Loucy (cell line): ENCODE data around the gene ACVR1B.

Experiments used
- H2AFZ ChIP-seq: fragments of 200-600 bp; sonication (generic); 2 replicates; pipeline ENCODE4 v1.6.0; 2016; ENCODE audit warnings: antibody characterized with exemption, mild to moderate bottlenecking, low read length, moderate library complexity
- H3F3A ChIP-seq: fragments of 200-600 bp; 2 replicates; pipeline ENCODE4 v1.6.0; 2016; ENCODE audit warnings: antibody characterized with exemption, low read depth, mild to moderate bottlenecking
- H3K27me3 ChIP-seq: fragments of 200-600 bp; sonication (generic); 2 replicates; pipeline ENCODE4 v1.6.1; 2014; ENCODE audit warnings: low read length, mild to moderate bottlenecking; ENCODE audit not compliant: insufficient read depth, poor library complexity, severe bottlenecking
- H3K36me3 ChIP-seq: fragments of 200-600 bp; sonication (generic); 2 replicates; pipeline ENCODE4 v1.6.1; 2016; ENCODE audit warnings: low read length; ENCODE audit not compliant: insufficient read depth
- H3K4me1 ChIP-seq: fragments of 200-600 bp; sonication (generic); 2 replicates; pipeline ENCODE4 v1.5.1; 2014; ENCODE audit warnings: low read length, mild to moderate bottlenecking; ENCODE audit not compliant: insufficient read depth, poor library complexity, severe bottlenecking
- H3K4me2 ChIP-seq: fragments of 200-600 bp; sonication (generic); 2 replicates; pipeline ENCODE4 v1.6.0; 2014; ENCODE audit warnings: antibody characterized with exemption, low read length, low read depth, mild to moderate bottlenecking; ENCODE audit not compliant: poor library complexity, severe bottlenecking
- H3K4me3 ChIP-seq: fragments of 200-600 bp; sonication (generic); 2 replicates; pipeline ENCODE4 v1.5.1; 2014; ENCODE audit warnings: low read length, mild to moderate bottlenecking, mixed read lengths; ENCODE audit not compliant: poor library complexity, severe bottlenecking
- H3K79me2 ChIP-seq: fragments of 200-600 bp; sonication (generic); 2 replicates; pipeline ENCODE4 v1.6.1; 2014; ENCODE audit warnings: low read length; ENCODE audit not compliant: insufficient read depth
- H3K9ac ChIP-seq: fragments of 200-600 bp; sonication (generic); 2 replicates; pipeline ENCODE4 v1.6.0; 2014; ENCODE audit warnings: mild to moderate bottlenecking, low read depth, low read length, moderate library complexity; ENCODE audit not compliant: poor library complexity, severe bottlenecking
- H3K9me2 ChIP-seq: fragments of 200-600 bp; sonication (generic); replicated peaks from 2 replicates; pipeline ENCODE4 v1.6.1; 2016; ENCODE audit warnings: low read depth, low read length, mixed read lengths
- H3K9me3 ChIP-seq: fragments of 200-600 bp; sonication (generic); 2 replicates; pipeline ENCODE4 v1.6.1; 2014; ENCODE audit warnings: mild to moderate bottlenecking, antibody characterized with exemption, low read length, low read depth; ENCODE audit not compliant: insufficient read depth
- H4K20me1 ChIP-seq: fragments of 200-600 bp; sonication (generic); 2 replicates; pipeline ENCODE4 v1.6.0; 2014; ENCODE audit warnings: antibody characterized with exemption, low read length, mild to moderate bottlenecking; ENCODE audit not compliant: insufficient read depth, poor library complexity, severe bottlenecking
- EZH2phosphoT487 ChIP-seq: fragments of 200-600 bp; IDR thresholded peaks from 2 replicates; pipeline ENCODE4 v1.6.1; 2018; ENCODE audit warnings: antibody characterized with exemption, mild to moderate bottlenecking, moderate library complexity, borderline replicate concordance
- TF ChIP-seq, protein P1 (sequence below): fragments of 200-600 bp; sonication (generic); conservative IDR thresholded peaks from 2 replicates; pipeline ENCODE4 v1.5.1; 2014; ENCODE audit warnings: mild to moderate bottlenecking, antibody characterized with exemption, low read length

ACVR1B gene

DNA sequence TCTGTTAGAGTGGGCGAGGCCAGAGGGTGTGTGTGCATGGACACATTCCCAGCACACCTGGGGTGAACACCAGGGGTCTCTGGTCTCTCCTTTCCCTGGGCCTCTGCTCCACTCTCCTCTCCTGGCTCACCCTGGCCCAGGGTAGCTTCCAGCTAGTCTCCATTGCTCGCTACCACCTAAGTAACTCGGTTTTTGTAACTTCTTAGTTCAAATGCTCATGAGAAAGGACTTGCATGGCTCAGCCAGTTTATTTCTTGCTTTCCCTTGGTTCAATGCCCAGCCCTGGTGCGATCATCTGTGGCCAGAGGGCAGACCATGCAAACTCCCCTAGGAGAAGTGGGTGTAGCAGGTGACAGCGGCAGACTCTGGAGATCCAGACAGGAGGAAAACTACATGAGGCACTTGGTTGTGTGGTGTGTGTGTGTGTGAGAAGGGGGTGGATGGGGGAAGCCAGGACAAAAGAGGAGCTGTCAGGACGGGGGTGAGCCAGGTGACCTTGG is 8.9 kb upstream of the ACVR1B start:
- TF ChIP-seq, protein P1, sequence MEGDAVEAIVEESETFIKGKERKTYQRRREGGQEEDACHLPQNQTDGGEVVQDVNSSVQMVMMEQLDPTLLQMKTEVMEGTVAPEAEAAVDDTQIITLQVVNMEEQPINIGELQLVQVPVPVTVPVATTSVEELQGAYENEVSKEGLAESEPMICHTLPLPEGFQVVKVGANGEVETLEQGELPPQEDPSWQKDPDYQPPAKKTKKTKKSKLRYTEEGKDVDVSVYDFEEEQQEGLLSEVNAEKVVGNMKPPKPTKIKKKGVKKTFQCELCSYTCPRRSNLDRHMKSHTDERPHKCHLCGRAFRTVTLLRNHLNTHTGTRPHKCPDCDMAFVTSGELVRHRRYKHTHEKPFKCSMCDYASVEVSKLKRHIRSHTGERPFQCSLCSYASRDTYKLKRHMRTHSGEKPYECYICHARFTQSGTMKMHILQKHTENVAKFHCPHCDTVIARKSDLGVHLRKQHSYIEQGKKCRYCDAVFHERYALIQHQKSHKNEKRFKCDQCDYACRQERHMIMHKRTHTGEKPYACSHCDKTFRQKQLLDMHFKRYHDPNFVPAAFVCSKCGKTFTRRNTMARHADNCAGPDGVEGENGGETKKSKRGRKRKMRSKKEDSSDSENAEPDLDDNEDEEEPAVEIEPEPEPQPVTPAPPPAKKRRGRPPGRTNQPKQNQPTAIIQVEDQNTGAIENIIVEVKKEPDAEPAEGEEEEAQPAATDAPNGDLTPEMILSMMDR: no peak
- TF ChIP-seq EZH2phosphoT487: no peak
- Histone ChIP-seq H3K4me3 (no peak overlapping the region), H3K4me2 (no peak overlapping the region), H2AFZ (no peak overlapping the region), H3F3A (no peaks in the 10 kb centered on the region), H3K9me2 (no peaks in the 10 kb centered on the region), H3K9ac (no peak overlapping the region), H3K79me2 (no peaks in the 10 kb centered on the region), H3K27me3 (no peaks in the 10 kb centered on the region), H3K4me1 (peaks cover 35% of the 10 kb centered on the region), H3K9me3 (peaks cover 8% of the 10 kb centered on the region), H3K36me3 (no peaks in the 10 kb centered on the region), H4K20me1 (no peaks in the 10 kb centered on the region)

DNA sequence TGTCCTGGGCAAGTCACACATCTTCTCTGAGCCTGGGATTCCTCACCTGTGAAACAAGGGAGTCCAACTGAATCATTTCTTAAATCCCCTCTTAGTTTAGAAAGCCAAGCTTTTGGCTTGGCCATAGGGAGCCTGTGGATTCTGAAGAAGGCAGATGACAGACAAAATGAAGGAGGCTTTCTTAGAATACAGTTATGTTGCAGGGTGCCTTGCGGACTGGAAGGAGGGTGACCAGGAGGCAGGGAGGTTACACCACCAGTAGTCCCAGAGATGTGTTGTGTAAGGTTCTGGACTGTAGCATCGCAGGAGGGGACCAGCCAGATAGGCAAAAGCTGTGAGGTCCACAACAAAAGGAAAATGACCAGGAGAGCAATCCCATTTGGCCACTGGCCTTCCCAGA is 8.2 kb upstream of the ACVR1B start:
- Histone ChIP-seq H3F3A (no peaks in the 10 kb centered on the region), H3K4me3 (no peak overlapping the region), H3K9me2 (no peaks in the 10 kb centered on the region), H3K9me3 (peaks cover 8% of the 10 kb centered on the region), H3K9ac (no peak overlapping the region), H4K20me1 (no peaks in the 10 kb centered on the region), H3K79me2 (no peaks in the 10 kb centered on the region), H3K4me2 (no peak overlapping the region), H3K36me3 (no peaks in the 10 kb centered on the region), H3K4me1 (peaks cover 35% of the 10 kb centered on the region), H2AFZ (no peak overlapping the region), H3K27me3 (no peaks in the 10 kb centered on the region)
- no peak for TF ChIP-seq EZH2phosphoT487
- TF ChIP-seq, protein P1: no peak

DNA sequence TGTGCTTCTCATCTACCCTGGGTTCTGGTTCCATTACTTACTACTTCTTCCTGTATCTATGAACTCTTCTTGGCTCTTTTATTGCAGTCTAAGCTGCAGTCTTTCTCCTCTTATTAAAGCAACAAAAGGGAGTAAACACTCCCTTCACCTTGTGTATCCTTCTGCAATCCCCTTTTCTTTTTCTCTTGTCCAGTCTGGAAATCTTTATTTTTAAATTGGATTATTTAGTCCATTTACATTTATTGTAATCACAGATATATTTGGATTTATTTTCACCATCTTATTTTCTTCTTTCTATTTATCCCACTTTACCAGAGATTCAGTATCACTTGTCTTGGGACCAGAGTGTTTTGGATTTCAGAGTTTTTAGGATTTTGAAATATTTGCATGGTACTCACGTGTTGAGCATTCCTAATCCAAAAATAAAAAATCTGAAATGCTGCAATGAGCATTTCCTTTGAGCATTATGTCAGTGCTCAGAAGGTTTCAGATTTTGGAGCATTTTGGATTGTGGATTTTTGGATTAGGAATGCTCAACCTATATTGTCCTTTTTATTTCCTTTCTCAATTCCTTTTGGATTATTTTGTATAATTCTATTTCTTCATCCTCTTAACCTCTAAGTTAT is 6.8 kb upstream of the ACVR1B start:
- TF ChIP-seq, protein P1: no peak
- no peak for TF ChIP-seq EZH2phosphoT487
- H3K4me1 ChIP-seq: peaks cover 40% of the 10 kb centered on the region
- H3K79me2 ChIP-seq: no peaks in the 10 kb centered on the region
- no peak overlapping the region for H2AFZ ChIP-seq
- H3F3A ChIP-seq: no peaks in the 10 kb centered on the region
- peak overlapping the region; percentile 42 for H3K4me2 ChIP-seq
- no peaks in the 10 kb centered on the region for H3K36me3 ChIP-seq
- H3K27me3 ChIP-seq: no peaks in the 10 kb centered on the region
- H3K9me2 ChIP-seq: no peaks in the 10 kb centered on the region
- H3K9ac ChIP-seq: no peak overlapping the region
- H4K20me1 ChIP-seq: no peaks in the 10 kb centered on the region
- peaks cover 8% of the 10 kb centered on the region for H3K9me3 ChIP-seq
- H3K4me3 ChIP-seq: peak overlapping the region; percentile 26
